DMS 273 (cell line): Measurements from ENCODE around the gene KLHL18.
"Not testable (repeated sequence)": the region's sequence is repeated elsewhere in the genome, so short reads cannot be mapped to it uniquely, and the experiment has no call there.

Source experiments
- DNase-seq: peaks from one replicate; lab custom pipeline; 2025; ENCODE audit not compliant: unreplicated experiment; lab: John Stamatoyannopoulos, UW

The KLHL18 gene

GRCh38 chr3:47282424-47283192, at the start of gene KLHL18, which contains the start of gene KIF9:
TSS of gene KLHL18 (plus strand) at chr3:47282944. CDS start at chr3:47282966, 22 bp downstream.
TSS of gene KIF9 (minus strand) at chr3:47282799. CDS start at chr3:47277374, 5,425 bp downstream.
- DNase-seq = peak; percentile 95

GRCh38 chr3:47238017-47238416, 44.7 kb upstream of the KLHL18 start:
- no peak for DNase-seq

GRCh38 chr3:47239929-47240328, 42.8 kb upstream of the KLHL18 start:
- DNase-seq = no peak

- no peak for DNase-seq
Measured at GRCh38 chr3:47243419-47244147, 39.2 kb upstream of the KLHL18 start.

GRCh38 chr3:47244531-47245100, 38.1 kb upstream of the KLHL18 start:
- DNase-seq = no peak

- no peak for DNase-seq
Measured at GRCh38 chr3:47245271-47245670, 37.5 kb upstream of the KLHL18 start.

GRCh38 chr3:47247131-47248064, 35.3 kb upstream of the KLHL18 start:
- no peak for DNase-seq

- DNase-seq = peak; percentile 11
Measured at GRCh38 chr3:47250309-47251060, 32.3 kb upstream of the KLHL18 start.

- not testable (repeated sequence) for DNase-seq
Measured at GRCh38 chr3:47251085-47251484, 31.7 kb upstream of the KLHL18 start.

GRCh38 chr3:47251689-47252088, 31.1 kb upstream of the KLHL18 start:
- DNase-seq = no peak

GRCh38 chr3:47256331-47256730, 26.4 kb upstream of the KLHL18 start:
- DNase-seq = not testable (repeated sequence)

GRCh38 chr3:47259114-47259513, 23.6 kb upstream of the KLHL18 start:
- no peak for DNase-seq

- no peak for DNase-seq
Measured at GRCh38 chr3:47260605-47261004, 22.1 kb upstream of the KLHL18 start.

- no peak for DNase-seq
Measured at GRCh38 chr3:47261301-47261700, 21.4 kb upstream of the KLHL18 start.

- no peak for DNase-seq
Measured at GRCh38 chr3:47265008-47265407, 17.7 kb upstream of the KLHL18 start.

GRCh38 chr3:47265725-47266428, 16.9 kb upstream of the KLHL18 start:
- DNase-seq = no peak

- DNase-seq = peak; percentile 80
Measured at GRCh38 chr3:47266709-47267489, 15.8 kb upstream of the KLHL18 start.

- DNase-seq = no peak
Measured at GRCh38 chr3:47267490-47267824, 15.3 kb upstream of the KLHL18 start.

- DNase-seq = no peak
Measured at GRCh38 chr3:47270526-47270925, 12.2 kb upstream of the KLHL18 start.
